SH-SY5Y (cell line): ENCODE measurements around the gene CBX5.

Experiments used
- GATA2 ChIP-seq: IDR thresholded peaks from 2 replicates; pipeline ENCODE4 v1.6.1; 2011; ENCODE audit warnings: mild to moderate bottlenecking, low read depth, low read length
- GATA3 ChIP-seq: IDR thresholded peaks from 2 replicates; pipeline ENCODE4 v1.6.1; 2011; ENCODE audit warnings: low read depth, mild to moderate bottlenecking, low read length, moderate library complexity

- no peak for TF ChIP-seq GATA3
- no peak for TF ChIP-seq GATA2
These were observed 7.6 kb upstream of the CBX5 start for GRCh38 chr12:54287261-54288157.
